ENCODE results near the gene EPB41L3. TPM values are rescaled to one million over a fixed set of nuclear protein-coding genes. Genes with fewer than 3 reads are reported as not detected.

The EPB41L3 gene
- polyA plus RNA-seq, 1 donor: 107 TPM

DNA sequence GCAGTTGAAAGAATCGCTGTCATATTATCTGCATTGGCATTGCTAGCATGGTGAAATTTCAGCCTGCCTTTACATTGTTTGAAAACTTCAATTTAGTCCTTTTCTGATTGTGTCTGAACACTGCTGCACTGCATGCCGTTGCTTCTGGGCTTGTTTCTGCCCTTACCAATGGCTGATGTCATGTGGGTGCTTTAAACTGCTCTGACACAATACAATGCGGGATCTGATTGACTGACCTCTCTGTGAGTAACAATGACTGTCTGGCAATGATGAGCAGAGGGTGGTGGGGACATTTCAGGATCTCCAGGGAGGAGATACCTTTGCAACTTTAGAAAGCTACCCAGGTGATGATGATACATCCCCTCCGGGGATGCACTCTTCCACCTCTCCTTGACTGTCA, 128.8 kb downstream of the EPB41L3 start:
- no peak for DNase-seq (ENCODE audit: low read depth)

DNA sequence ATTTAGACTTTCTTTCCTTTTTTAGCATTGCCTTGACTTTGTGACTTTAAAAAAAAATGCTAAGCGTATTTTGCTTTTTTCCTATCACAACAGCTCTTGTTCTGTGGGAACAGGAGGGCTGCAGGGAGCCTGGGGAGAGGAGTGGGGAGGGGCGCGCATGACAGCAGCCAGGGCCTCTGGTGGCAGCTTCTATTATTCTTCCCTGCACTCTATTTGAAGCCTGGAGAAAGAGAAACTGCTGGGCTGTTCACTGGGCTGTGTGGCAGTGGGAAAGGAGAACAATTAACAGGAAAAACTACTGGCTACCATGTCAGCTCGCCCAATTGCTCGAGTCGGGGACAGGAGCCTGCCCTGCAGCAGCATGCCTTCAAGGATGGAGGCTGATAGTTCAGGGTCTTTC, 129.3 kb downstream of the EPB41L3 start:
- no peak for DNase-seq (ENCODE audit: low read depth)

- no peak for DNase-seq (ENCODE audit: low read depth)
Measured at GRCh38 chr18:5413447-5413846, 130.3 kb downstream of the EPB41L3 start.

GRCh38 chr18:5410582-5410981, 133.2 kb downstream of the EPB41L3 start:
- no peak for DNase-seq (ENCODE audit: low read depth)

DNA sequence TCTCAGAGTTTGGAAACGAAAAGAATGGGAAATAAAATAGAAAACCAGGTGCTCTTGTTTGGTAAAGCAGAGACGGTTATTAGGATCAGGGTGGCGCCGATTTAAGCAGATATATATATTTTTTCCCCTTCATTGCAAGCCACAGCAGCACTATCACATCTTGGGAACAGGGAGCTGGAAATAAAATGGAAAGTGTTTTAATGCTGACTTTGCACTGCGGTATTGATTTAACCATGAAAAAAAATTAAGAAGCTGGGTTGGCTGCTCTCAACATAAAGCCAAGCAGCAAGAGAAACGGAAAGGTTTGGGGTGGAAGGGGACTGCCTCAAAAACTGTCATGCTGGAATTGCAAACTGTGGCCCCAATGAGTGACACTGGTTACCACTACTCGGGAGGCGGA, 145.5 kb downstream of the EPB41L3 start:
- DNase-seq (ENCODE audit: low read depth): no peak

- DNase-seq (ENCODE audit: low read depth): no peak
Measured at GRCh38 chr18:5397102-5397501, 146.7 kb downstream of the EPB41L3 start.

GRCh38 chr18:5395860-5396448, 147.8 kb downstream of the EPB41L3 start:
- no peak for DNase-seq (ENCODE audit: low read depth)

GRCh38 chr18:5393779-5394178, 150.0 kb downstream of the EPB41L3 start:
- DNase-seq (ENCODE audit: low read depth): no peak

DNA sequence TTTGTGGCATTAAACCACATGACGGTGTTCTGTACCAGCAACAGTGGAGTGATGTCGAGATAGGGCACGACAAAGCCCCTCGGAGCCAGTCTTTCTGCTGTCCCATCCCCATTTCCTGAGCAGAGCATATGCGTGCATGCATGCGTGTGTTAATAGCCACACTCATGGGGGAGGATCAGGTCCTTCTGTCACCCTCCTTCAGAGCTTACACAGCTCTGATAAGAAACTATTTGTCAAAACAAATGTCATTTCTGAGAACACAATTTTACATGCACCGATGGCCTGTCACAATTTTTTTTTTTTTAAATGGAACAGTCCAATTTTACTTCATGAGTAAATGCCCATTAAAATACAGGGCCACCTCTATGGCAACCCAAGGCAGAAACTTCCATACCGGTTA, 152.4 kb downstream of the EPB41L3 start:
- no peak for DNase-seq (ENCODE audit: low read depth)

GRCh38 chr18:5389356-5389755, 154.4 kb downstream of the EPB41L3 start:
- DNase-seq (ENCODE audit: low read depth): no peak

GRCh38 chr18:5388896-5389295, 154.9 kb downstream of the EPB41L3 start:
- no peak for DNase-seq (ENCODE audit: low read depth)

- DNase-seq (ENCODE audit: low read depth): no peak
Measured at GRCh38 chr18:5380586-5380985, 163.2 kb downstream of the EPB41L3 start.

DNA sequence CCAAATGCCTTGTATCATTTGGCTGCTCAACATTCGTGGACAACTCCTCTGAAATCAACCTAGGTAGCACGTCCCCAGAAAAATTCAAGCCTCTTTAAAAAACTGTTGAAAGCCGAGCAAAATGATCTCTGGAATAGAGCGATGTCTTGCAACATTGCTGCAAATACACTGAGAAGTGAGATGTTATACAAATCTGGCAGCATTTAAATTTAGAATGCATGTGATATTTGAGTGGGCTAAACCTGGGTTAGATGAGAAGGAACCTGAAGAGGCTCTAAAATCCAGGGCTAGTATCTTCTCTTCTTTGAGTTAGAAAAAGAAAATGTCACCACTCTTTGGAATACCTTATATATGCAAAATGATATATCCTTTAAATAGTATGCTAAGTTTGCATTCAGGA, 166.8 kb downstream of the EPB41L3 start:
- DNase-seq (ENCODE audit: low read depth): no peak

- DNase-seq (ENCODE audit: low read depth): no peak
Measured at GRCh38 chr18:5370332-5370731, 173.5 kb downstream of the EPB41L3 start.

GRCh38 chr18:5369513-5369912, 174.3 kb downstream of the EPB41L3 start:
- DNase-seq (ENCODE audit: low read depth): no peak

DNA sequence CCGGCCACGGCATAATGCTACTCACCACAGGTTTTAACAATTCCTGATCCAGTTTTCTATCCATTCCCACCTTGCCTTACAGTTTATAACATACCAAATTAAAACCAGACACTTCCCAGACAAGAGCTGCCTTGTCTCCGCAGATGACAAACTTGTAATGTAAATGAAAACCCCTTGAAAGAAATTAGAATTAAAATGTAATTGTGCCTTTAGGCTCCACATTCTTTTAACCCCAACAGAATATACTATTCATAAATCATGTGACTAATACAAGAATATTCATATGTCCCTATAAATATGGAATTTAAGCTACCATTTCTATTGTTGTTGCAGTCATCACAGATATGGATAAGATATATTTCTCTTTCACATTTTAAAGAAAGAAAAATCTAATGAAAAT, 178.4 kb downstream of the EPB41L3 start:
- no peak for DNase-seq (ENCODE audit: low read depth)

GRCh38 chr18:5350636-5351035, 193.2 kb downstream of the EPB41L3 start:
- no peak for DNase-seq (ENCODE audit: low read depth)

Other genes with a start within 250 kb of the EPB41L3 start
- gene ZBTB14, start 248.3 kb downstream of the EPB41L3 start, polyA plus RNA-seq (ENCODE audit: insufficient read length): 9.2 TPM